GM06990 (cell line): ENCODE measurements around the gene ENDOD1.
A peak's percentile ranks its signal among the peaks of the same experiment; 100 is the strongest.

Source experiments
- DNase-seq: peaks from one replicate; pipeline ENCODE4 v3.0.0-alpha.2; 2011; ENCODE audit not compliant: insufficient read length; ENCODE audit errors: extremely low read depth
- H3K27me3 ChIP-seq: replicated peaks from 2 replicates; pipeline ENCODE4 v1.6.0; 2011; ENCODE audit warnings: low read length; ENCODE audit not compliant: control insufficient read depth, insufficient read depth
- H3K36me3 ChIP-seq: 2 replicates; pipeline ENCODE4 v1.5.1; 2011; ENCODE audit warnings: low read length; ENCODE audit not compliant: control insufficient read depth, insufficient read depth
- H3K4me3 ChIP-seq: replicated peaks from 2 replicates; pipeline ENCODE4 v1.5.1; 2011; ENCODE audit warnings: low read depth, mild to moderate bottlenecking, control low read depth, low read length
- CTCF ChIP-seq: IDR thresholded peaks from 2 replicates; pipeline ENCODE4 v1.5.1; 2011; ENCODE audit warnings: low read length, control low read depth, mild to moderate bottlenecking, inconsistent platforms; ENCODE audit not compliant: insufficient read depth, poor library complexity, severe bottlenecking

The ENDOD1 gene

DNA sequence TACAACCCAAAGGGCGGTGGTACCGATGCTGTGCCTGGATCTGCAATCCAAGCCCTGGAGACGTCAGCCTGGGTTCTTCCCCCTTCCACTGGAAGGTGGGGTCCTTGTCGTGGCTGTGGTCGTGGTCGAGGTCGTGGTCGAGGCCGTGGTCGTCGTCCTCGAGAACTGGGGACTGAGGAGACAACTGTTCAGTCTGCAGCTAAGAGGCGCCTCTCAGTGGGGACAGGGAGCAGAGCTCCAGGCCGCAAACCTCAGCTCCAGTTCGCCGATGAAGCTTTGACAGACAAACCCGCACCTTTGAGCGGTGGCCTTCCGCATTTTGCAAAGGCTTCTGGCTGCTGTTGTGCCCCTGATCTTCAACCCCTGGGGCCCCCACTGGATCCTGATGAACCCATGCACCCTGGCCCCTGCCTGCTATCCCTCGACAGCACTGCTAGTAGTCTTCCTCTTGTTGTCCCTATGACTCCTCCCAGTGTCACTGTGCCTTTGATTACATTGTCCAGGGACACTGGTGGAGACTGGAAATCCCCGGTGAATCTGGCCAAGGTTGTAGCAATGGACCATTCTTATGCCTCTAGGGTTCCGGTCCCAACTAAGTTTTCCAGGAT, 38.9 kb upstream of the ENDOD1 start:
- no peak for DNase-seq
- no peak for TF ChIP-seq CTCF
- Histone ChIP-seq H3K27me3 (no peaks in the 10 kb centered on the region), H3K4me3 (no peak overlapping the region), H3K36me3 (no peaks in the 10 kb centered on the region)

- no peaks in the 10 kb centered on the region for H3K36me3 ChIP-seq
- no peak for TF ChIP-seq CTCF
- no peak for DNase-seq
- H3K4me3 ChIP-seq, result no peak overlapping the region
- no peaks in the 10 kb centered on the region for H3K27me3 ChIP-seq
Measured at GRCh38 chr11:95054356-95054755, 35.3 kb upstream of the ENDOD1 start.

DNA sequence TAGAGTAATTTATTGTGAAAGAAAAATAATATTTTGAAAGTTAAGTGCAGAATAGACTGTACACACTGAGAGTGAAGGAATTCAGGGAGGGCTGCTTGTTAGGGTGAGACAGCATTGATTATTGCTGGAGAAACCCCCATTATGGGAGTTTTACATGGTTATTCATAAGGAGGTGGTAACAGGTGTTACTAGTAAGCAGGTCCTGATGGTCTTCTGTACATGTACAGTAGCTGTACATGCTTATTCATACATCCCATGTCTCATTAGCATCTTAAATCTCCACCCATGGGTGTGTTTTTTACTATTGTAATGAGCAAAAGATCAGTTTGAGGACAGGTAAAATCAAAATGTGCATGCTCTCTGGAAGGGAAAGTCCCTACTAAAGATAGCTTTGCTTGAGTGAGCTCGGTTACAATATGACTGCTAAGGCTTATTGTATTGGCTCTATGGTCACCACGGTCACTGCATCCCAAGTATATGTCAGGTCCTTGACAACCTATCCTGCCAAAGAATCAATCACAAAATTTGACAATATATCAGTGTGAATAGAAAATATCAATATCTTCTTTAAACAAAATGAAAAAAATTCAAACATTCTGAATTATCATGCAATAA, 34.3 kb upstream of the ENDOD1 start:
- no peak for TF ChIP-seq CTCF
- Histone ChIP-seq H3K4me3 (no peak overlapping the region), H3K36me3 (no peaks in the 10 kb centered on the region), H3K27me3 (no peaks in the 10 kb centered on the region)
- peak; percentile 52 for DNase-seq

- no peak for TF ChIP-seq CTCF
- no peak for DNase-seq
- H3K27me3 ChIP-seq, result no peaks in the 10 kb centered on the region
- no peaks in the 10 kb centered on the region for H3K36me3 ChIP-seq
- H3K4me3 ChIP-seq, result no peak overlapping the region
Measured at GRCh38 chr11:95057959-95058358, 31.7 kb upstream of the ENDOD1 start.

- Histone ChIP-seq H3K4me3 (no peak overlapping the region), H3K36me3 (no peaks in the 10 kb centered on the region), H3K27me3 (no peaks in the 10 kb centered on the region)
- no peak for DNase-seq
- TF ChIP-seq CTCF, result no peak
Measured at GRCh38 chr11:95058621-95059020, 31.0 kb upstream of the ENDOD1 start.
